GM18868 (cell line): ENCODE results near the gene ATP1A1.

Experiments
- ATAC-seq: cut with Tn5 transposase; IDR thresholded peaks from one replicate; pipeline ENCODE4 v1.9.1; 2021; ENCODE audit warnings: mild to moderate bottlenecking, moderate library complexity; ENCODE audit not compliant: unreplicated experiment

ATP1A1 gene

GRCh38 chr1:116412480-116412798 lies 39.4 kb downstream of the ATP1A1 start:
- no peak for ATAC-seq

- ATAC-seq: no peak
These were observed 39.9 kb downstream of the ATP1A1 start for GRCh38 chr1:116412898-116413297.

DNA sequence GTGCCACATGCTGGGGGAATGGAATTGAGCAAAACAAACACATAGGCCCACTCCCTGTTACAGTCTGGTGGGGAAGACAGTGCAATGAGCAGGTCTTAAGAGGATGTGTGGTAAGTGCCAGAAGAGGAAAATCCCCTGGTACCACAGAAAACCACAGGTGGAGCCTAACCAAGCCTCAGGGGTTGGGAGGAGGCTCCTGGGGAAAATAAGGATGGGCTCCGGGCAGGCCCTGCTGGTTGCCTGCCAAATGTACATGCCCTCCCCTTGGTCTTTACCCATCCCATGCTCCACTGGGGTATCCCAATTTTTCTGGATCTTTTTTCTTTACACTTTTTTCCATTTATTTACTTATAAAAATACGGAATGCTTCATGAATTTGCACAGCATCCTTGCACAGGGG lies 40.4 kb downstream of the ATP1A1 start:
- ATAC-seq: no peak

GRCh38 chr1:116414364-116414763 lies 41.3 kb downstream of the ATP1A1 start:
- ATAC-seq: no peak

GRCh38 chr1:116415200-116415698 lies 42.2 kb downstream of the ATP1A1 start:
- ATAC-seq: no peak

- ATAC-seq: no peak
These were observed 42.9 kb downstream of the ATP1A1 start for GRCh38 chr1:116415699-116416533.

DNA sequence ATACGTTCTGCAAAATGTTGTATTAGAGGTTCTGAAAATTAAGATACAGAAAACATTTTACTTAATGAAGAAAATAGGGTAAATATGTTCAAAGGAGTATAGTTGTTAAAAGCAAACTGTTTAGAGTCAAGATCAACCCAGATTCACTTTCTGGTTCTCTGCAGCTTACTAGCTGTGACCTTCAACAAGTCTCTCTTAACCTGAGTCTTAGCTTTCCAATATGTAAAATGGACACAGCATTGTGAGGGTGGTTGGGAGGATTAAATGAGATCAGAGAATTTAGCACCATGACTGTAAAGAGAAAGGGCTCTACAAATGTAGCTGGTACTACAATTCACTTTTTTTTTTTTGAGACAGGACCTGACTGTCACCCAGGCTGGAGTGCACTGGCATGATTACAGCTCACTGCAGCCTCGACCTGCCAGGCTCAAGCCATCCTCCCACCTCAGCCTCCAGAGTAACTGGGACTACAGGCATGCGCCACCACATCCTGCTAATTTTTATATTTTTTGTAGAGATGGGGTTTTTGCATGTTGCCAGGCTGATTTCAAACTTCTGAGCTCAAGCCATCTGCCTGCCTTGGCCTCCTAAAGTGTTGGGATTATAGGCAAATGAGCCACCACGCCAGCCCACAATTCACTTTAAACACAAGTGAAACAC lies 43.9 kb downstream of the ATP1A1 start:
- no peak for ATAC-seq

- no peak for ATAC-seq
These were observed 44.6 kb downstream of the ATP1A1 start for GRCh38 chr1:116417678-116418077.

GRCh38 chr1:116418091-116418830 lies 45.2 kb downstream of the ATP1A1 start:
- peak; percentile 93 for ATAC-seq

DNA sequence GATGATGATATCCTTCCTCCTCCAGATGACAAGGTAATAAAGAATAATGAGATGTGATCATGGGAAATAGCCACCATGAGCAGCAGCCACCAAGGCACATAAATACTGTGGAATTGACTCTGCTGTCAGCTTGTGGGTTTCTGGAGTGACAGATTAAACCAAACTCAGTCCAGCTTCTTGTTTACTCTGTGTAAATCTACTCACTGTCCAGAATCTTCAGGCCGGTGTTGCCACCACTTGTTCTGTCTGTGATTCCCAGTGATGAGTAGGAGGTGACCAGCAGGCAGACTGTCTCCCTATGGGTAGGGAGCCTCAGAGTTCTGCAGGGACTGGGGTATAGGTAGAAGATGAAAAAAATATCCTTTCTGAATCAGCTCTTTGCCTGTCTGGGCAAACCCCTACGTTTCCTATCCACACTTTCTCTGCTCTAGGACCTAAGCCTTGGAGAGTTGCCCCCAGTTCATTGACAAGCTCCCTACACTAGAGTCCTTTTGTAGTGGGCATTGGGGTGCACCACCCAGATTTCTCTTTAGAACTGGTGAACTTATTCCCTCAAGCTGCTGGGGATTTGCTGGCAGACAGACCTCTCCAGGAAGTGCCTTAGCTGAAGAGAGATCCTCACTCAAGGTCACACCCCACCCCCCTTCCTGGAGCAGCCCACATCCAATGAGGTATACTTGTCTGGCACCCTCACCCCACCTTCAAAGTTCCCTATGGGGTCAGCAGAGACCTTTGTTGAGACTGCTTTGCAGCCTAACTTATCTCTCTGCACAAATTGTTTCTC lies 47.6 kb downstream of the ATP1A1 start:
- ATAC-seq: no peak

GRCh38 chr1:116424438-116424837 lies 51.4 kb downstream of the ATP1A1 start:
- no peak for ATAC-seq

GRCh38 chr1:116424863-116425262 lies 51.8 kb downstream of the ATP1A1 start:
- ATAC-seq: no peak

- ATAC-seq: no peak
These were observed 52.9 kb downstream of the ATP1A1 start for GRCh38 chr1:116425987-116426386.

GRCh38 chr1:116426401-116426800 lies 53.4 kb downstream of the ATP1A1 start:
- ATAC-seq: no peak

GRCh38 chr1:116428576-116428975 lies 55.5 kb downstream of the ATP1A1 start:
- no peak for ATAC-seq

- no peak for ATAC-seq
These were observed 56.9 kb downstream of the ATP1A1 start for GRCh38 chr1:116429821-116430374.

DNA sequence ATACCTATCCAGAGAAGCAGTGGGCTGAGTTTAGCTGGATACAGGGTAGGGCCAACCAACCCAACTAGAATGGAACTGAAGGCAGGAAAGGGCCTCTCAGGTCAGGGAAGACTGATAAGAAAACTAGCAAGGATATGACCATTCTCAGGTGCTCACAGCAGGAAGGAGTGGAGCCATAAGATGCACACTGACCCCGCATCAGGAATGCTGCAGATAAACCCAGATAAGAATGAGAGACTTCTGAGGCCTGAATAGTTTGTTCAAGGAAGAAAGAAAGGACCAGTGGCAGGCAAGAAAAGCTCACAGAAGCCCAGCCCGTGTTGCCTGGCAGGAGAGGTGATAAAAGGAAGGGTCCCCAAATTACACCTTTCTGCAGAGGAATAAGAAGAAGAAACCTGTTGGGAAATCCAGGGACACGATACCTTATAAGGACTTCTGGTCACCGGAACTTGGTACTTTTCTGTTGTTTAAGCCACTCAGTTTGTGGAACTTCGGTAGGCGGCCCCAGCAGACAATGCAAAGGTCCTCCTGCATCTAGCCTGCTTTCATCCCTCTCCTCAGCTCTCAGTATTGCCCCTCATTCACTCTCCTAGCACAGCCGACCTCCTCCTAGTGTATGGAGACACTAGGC lies 58.9 kb downstream of the ATP1A1 start:
- ATAC-seq: no peak

DNA sequence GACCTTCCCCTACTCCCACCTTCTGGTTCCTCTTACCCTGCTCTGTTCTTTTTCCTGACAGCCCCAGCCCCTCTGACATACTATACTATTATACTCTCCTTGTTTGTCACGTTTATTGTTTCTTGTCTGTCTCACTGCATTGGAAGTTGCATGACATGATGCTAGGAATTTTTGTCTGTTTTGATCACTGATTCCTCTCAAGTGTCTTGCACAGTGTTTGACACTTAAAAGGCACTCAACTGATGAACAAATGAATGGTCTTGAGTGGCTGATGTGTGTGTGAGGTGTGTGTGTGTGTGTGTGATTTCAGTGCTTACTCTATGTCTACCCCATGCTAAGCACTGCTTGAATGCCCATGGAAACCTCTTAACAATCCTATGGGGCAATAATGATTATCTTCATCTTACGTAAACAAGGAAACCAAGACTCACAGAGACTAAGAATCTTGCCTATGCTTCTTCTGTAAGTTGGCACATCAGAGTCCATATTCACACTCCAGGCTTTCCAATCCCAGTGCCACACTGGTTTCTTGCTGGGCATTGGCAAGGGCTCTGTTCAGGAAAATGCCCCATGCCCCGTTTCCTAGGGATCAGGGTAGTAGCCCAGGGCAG lies 59.7 kb downstream of the ATP1A1 start:
- no peak for ATAC-seq
